Naive thymus-derived CD4-positive, alpha-beta T cell (primary cell): Measurements from ENCODE around the gene MYT1. TPM values are rescaled to one million over a fixed set of nuclear protein-coding genes. Genes with fewer than 3 reads are reported as not detected.
A peak's percentile ranks its signal among the peaks of the same experiment; 100 is the strongest.

Experiments
- ATAC-seq: fragments of 150-1000 bp; cut with Tn5 transposase; 2 replicates; pipeline ENCODE4 v1.10.0; 2021; ENCODE audit warnings: mild to moderate bottlenecking, moderate library complexity
- CTCF ChIA-PET: fragments of 350-600 bp; sonication (Branson Sonifier 250); formaldehyde crosslinking; loops from one replicate; lab custom pipeline; 2021; ENCODE audit warnings: antibody characterized with exemption; lab: Charles Lee
- POLR2A ChIA-PET: fragments of 350-600 bp; sonication (Branson Sonifier 250); formaldehyde crosslinking; loops from one replicate; lab custom pipeline; 2021; ENCODE audit warnings: antibody characterized with exemption, inconsistent platforms; lab: Charles Lee
- DNase-seq, 9 donors: peaks; one replicate each; pipeline versions ENCODE4 v3.0.0 to v3.0.0-alpha.2; 2020 to 2022; ENCODE audit warnings: mixed read lengths in 1 of 9
- H3K27ac ChIP-seq: one replicate; pipeline ENCODE4 v1.7.0; 2013; ENCODE audit warnings: mild to moderate bottlenecking, low read depth, low read length, moderate library complexity
- H3K27me3 ChIP-seq, 2 donors: one replicate each; pipeline ENCODE4 v1.7.0; 2013; ENCODE audit warnings: low read length in 2 of 2, mild to moderate bottlenecking in 2 of 2, moderate library complexity in 2 of 2; ENCODE audit not compliant: control insufficient read depth in 2 of 2, insufficient read depth in 2 of 2
- H3K36me3 ChIP-seq, 3 experiments: 1 replicate in 2 of 3; 2 replicates in 1 of 3; pipeline ENCODE4 v1.7.0; 2013; ENCODE audit warnings: low read length in 3 of 3, mild to moderate bottlenecking in 3 of 3, moderate library complexity in 1 of 3; ENCODE audit not compliant: insufficient read depth in 3 of 3, control insufficient read depth in 2 of 3
- H3K4me1 ChIP-seq, 2 donors: one replicate each; pipeline ENCODE4 v1.7.0; 2013; ENCODE audit warnings: low read length in 2 of 2, mild to moderate bottlenecking in 2 of 2, moderate library complexity in 1 of 2; ENCODE audit not compliant: control insufficient read depth in 2 of 2, insufficient read depth in 2 of 2
- H3K4me3 ChIP-seq: 2 replicates; pipeline ENCODE4 v1.7.0; 2013; ENCODE audit warnings: mild to moderate bottlenecking, low read length
- H3K9me3 ChIP-seq, 3 experiments: 1 replicate in 2 of 3; 2 replicates in 1 of 3; pipeline ENCODE4 v1.7.0; 2013; ENCODE audit warnings: low read length in 3 of 3; ENCODE audit not compliant: control insufficient read depth in 2 of 3
- H3K27ac Mint-ChIP-seq, 9 donors: one replicate each; pipeline ENCODE4 v1.8.0; 2020 to 2022; ENCODE audit warnings: mixed read lengths in 9 of 9, mild to moderate bottlenecking in 8 of 9, moderate library complexity in 5 of 9, inconsistent platforms in 2 of 9
- H3K27me3 Mint-ChIP-seq, 5 donors: one replicate each; pipeline ENCODE4 v1.8.0; 2021 to 2022; ENCODE audit warnings: mixed read lengths in 5 of 5, mild to moderate bottlenecking in 1 of 5
- H3K36me3 Mint-ChIP-seq, 5 donors: one replicate each; pipeline ENCODE4 v1.8.0; 2020 to 2022; ENCODE audit warnings: mixed read lengths in 5 of 5, mild to moderate bottlenecking in 3 of 5, inconsistent platforms in 1 of 5
- H3K4me1 Mint-ChIP-seq, 7 donors: one replicate each; pipeline ENCODE4 v1.8.0; 2020 to 2022; ENCODE audit warnings: mixed read lengths in 7 of 7, mild to moderate bottlenecking in 3 of 7, inconsistent platforms in 1 of 7
- H3K4me3 Mint-ChIP-seq, 10 donors: one replicate each; pipeline ENCODE4 v1.8.0; 2020 to 2022; ENCODE audit warnings: mild to moderate bottlenecking in 10 of 10, mixed read lengths in 10 of 10, moderate library complexity in 6 of 10, inconsistent platforms in 2 of 10
- H3K9me3 Mint-ChIP-seq, 11 donors: one replicate each; pipeline ENCODE4 v1.8.0; 2020 to 2022; ENCODE audit warnings: mixed read lengths in 11 of 11, mild to moderate bottlenecking in 4 of 11, inconsistent platforms in 1 of 11, moderate library complexity in 1 of 11
- intact Hi-C, 2 donors: fragments of 100-400 bp; cut with micrococcal nuclease; formaldehyde crosslinking; loops; one replicate each; pipeline ENCODE4 v1.15.1; 2023
- polyA plus RNA-seq, 2 donors: library from polyadenylated mRNA; unstranded; fragments of 300-500 nt; fragmentation: Illumina TruSeq; gene quantifications; one replicate each; pipeline ENCODE4 v1.2.3, GENCODE V29; 2021
- total RNA-seq, 6 experiments: library from RNA in 5 of 6; stranded (reverse) in 5 of 6; gene quantifications; 1 replicate in 5 of 6; 2 replicates in 1 of 6; pipeline ENCODE4 v1.2.3 and lab custom pipeline; 2021 to 2026

Gene MYT1
- total and polyA plus RNA-seq, 7 experiments from 2014 or later, result not detected

GRCh38 chr20:64268174-64268573 lies 103.9 kb downstream of the MYT1 start:
- peaks cover 8 to 52% (median 44%) of the 10 kb centered on the region in 7 donors for H3K4me1 Mint-ChIP-seq
- H3K27ac Mint-ChIP-seq, result no peak overlapping the region

GRCh38 chr20:64269604-64270411 lies 105.6 kb downstream of the MYT1 start:
- ChIA-PET POLR2A (interaction anchor here (2.1 kb wide), 1 partner anchor 14 kb away, joined by 11 read pairs; the partner anchor contains the start of gene PCMTD2), CTCF (no interaction called here)
- Histone ChIP-seq H3K4me3 (no peak overlapping the region), H3K4me1 (no peaks in the 10 kb centered on the region), H3K36me3 (peaks cover 0 to 46% (median 9%) of the 10 kb centered on the region in 3 experiments), H3K27me3 (no peaks in the 10 kb centered on the region), H3K27ac (no peak overlapping the region), H3K9me3 (no peaks in the 10 kb centered on the region)
- Mint-ChIP-seq H3K4me3 (no peak overlapping the region), H3K27ac (peak overlapping the region in 3 of 9 donors; percentile 46 to 74 (median 71)), H3K4me1 (peaks cover 0 to 37% (median 33%) of the 10 kb centered on the region in 7 donors), H3K9me3 (no peaks in the 10 kb centered on the region), H3K27me3 (no peaks in the 10 kb centered on the region), H3K36me3 (peaks cover 21 to 39% (median 29%) of the 10 kb centered on the region in 5 donors)
- ATAC-seq, result peak; percentile 20
- DNase-seq, result no peak
- intact Hi-C loops, result no loop called here

More at GRCh38 chr20:64268174-64268573, 103.9 kb downstream of the MYT1 start:
- POLR2A ChIA-PET, result interaction anchor here (0.8 to 2.1 kb wide), 2 partner anchors 10 to 13 kb away, joined by 3 to 11 read pairs; partner anchors contain the start of gene PCMTD2
- no peak for DNase-seq
- Histone ChIP-seq H3K4me1 (peaks cover 0 to 11% of the 10 kb centered on the region in 2 donors), H3K27me3 (no peaks in the 10 kb centered on the region), H3K4me3 (no peak overlapping the region), H3K9me3 (no peaks in the 10 kb centered on the region), H3K27ac (no peak overlapping the region), H3K36me3 (peaks cover 0 to 41% (median 9%) of the 10 kb centered on the region in 3 experiments)
- no peak for ATAC-seq
- Mint-ChIP-seq H3K9me3 (no peaks in the 10 kb centered on the region), H3K36me3 (peaks cover 16 to 41% (median 29%) of the 10 kb centered on the region in 5 donors), H3K4me3 (no peak overlapping the region), H3K27me3 (no peaks in the 10 kb centered on the region)
- CTCF ChIA-PET, result interaction anchor here (1.0 kb wide), 1 partner anchor 10 kb away, joined by 3 read pairs; no protein-coding TSS in a partner anchor
- intact Hi-C loops, result no loop called here

GRCh38 chr20:64271636-64272035 lies 107.4 kb downstream of the MYT1 start:
- DNase-seq, result no peak
- no peak for ATAC-seq
- Histone ChIP-seq H3K9me3 (no peaks in the 10 kb centered on the region), H3K27me3 (no peaks in the 10 kb centered on the region), H3K27ac (no peak overlapping the region), H3K4me3 (no peak overlapping the region), H3K36me3 (peaks cover 0 to 46% (median 3%) of the 10 kb centered on the region in 3 experiments), H3K4me1 (no peaks in the 10 kb centered on the region)
- intact Hi-C loops, result no loop called here
- Mint-ChIP-seq H3K9me3 (no peaks in the 10 kb centered on the region), H3K36me3 (peaks cover 17 to 39% (median 31%) of the 10 kb centered on the region in 5 donors), H3K27me3 (no peaks in the 10 kb centered on the region), H3K4me1 (peaks cover 3 to 38% (median 25%) of the 10 kb centered on the region in 7 donors), H3K4me3 (no peak overlapping the region), H3K27ac (no peak overlapping the region)
- POLR2A ChIA-PET, result no interaction called here
- CTCF ChIA-PET, result no interaction called here

- peaks cover 0 to 36% (median 2%) of the 10 kb centered on the region in 3 experiments for H3K36me3 ChIP-seq
- peaks cover 17 to 43% (median 31%) of the 10 kb centered on the region in 5 donors for H3K36me3 Mint-ChIP-seq
- H3K9me3 Mint-ChIP-seq, result no peaks in the 10 kb centered on the region
- no peak overlapping the region for H3K27ac ChIP-seq
- no peak overlapping the region for H3K4me3 ChIP-seq
- H3K4me1 Mint-ChIP-seq, result peaks cover 3 to 35% (median 25%) of the 10 kb centered on the region in 7 donors
- H3K27ac Mint-ChIP-seq, result no peak overlapping the region
- CTCF ChIA-PET, result no interaction called here
- no peak overlapping the region for H3K4me3 Mint-ChIP-seq
- no peaks in the 10 kb centered on the region for H3K27me3 ChIP-seq
- intact Hi-C loops, result no loop called here
- DNase-seq (no peak), ATAC-seq (no peak)
- no peaks in the 10 kb centered on the region for H3K27me3 Mint-ChIP-seq
- H3K9me3 ChIP-seq, result no peaks in the 10 kb centered on the region
- POLR2A ChIA-PET, result interaction anchor here (1.2 kb wide), 1 partner anchor 10 kb away, joined by 4 read pairs; no protein-coding TSS in a partner anchor
- no peaks in the 10 kb centered on the region for H3K4me1 ChIP-seq
These were observed 108.9 kb downstream of the MYT1 start for GRCh38 chr20:64273109-64273508.

- no peak overlapping the region for H3K4me3 ChIP-seq
- Mint-ChIP-seq H3K9me3 (no peaks in the 10 kb centered on the region), H3K4me3 (no peak overlapping the region), H3K27me3 (no peaks in the 10 kb centered on the region), H3K36me3 (peaks cover 7 to 30% (median 12%) of the 10 kb centered on the region in 5 donors), H3K4me1 (peaks cover 5 to 25% (median 16%) of the 10 kb centered on the region in 7 donors), H3K27ac (no peak overlapping the region)
- intact Hi-C loops, result no loop called here
- peaks cover 0 to 27% (median 0%) of the 10 kb centered on the region in 3 experiments for H3K36me3 ChIP-seq
- ChIA-PET CTCF (no interaction called here), POLR2A (no interaction called here)
- H3K27me3 ChIP-seq, result no peaks in the 10 kb centered on the region
- H3K27ac ChIP-seq, result no peak overlapping the region
- H3K9me3 ChIP-seq, result no peaks in the 10 kb centered on the region
- no peak for ATAC-seq
- DNase-seq, result no peak
- no peaks in the 10 kb centered on the region for H3K4me1 ChIP-seq
These were observed 112.6 kb downstream of the MYT1 start for GRCh38 chr20:64276817-64277216.

- Histone ChIP-seq H3K27me3 (no peaks in the 10 kb centered on the region), H3K4me1 (no peaks in the 10 kb centered on the region), H3K27ac (no peak overlapping the region), H3K9me3 (no peaks in the 10 kb centered on the region), H3K4me3 (no peak overlapping the region), H3K36me3 (peaks cover 0 to 23% (median 0%) of the 10 kb centered on the region in 3 experiments)
- Mint-ChIP-seq H3K27me3 (no peaks in the 10 kb centered on the region), H3K36me3 (peaks cover 5 to 29% (median 10%) of the 10 kb centered on the region in 5 donors), H3K4me3 (no peak overlapping the region), H3K9me3 (no peaks in the 10 kb centered on the region), H3K4me1 (peaks cover 4 to 28% (median 16%) of the 10 kb centered on the region in 7 donors), H3K27ac (no peak overlapping the region)
- POLR2A ChIA-PET, result interaction anchor here (1.2 kb wide), 1 partner anchor 22 kb away, joined by 3 read pairs; the partner anchor contains the start of gene PCMTD2
- CTCF ChIA-PET, result no interaction called here
- ATAC-seq (no peak), DNase-seq (no peak)
- intact Hi-C loops, result no loop called here
These were observed 113.5 kb downstream of the MYT1 start for GRCh38 chr20:64277571-64278316.
